Esophagus mucosa (tissue), 1 donor: ENCODE data around the gene UTP25. TPM values are rescaled to one million over a fixed set of nuclear protein-coding genes. Genes with fewer than 3 reads are reported as not detected.
"Not testable (repeated sequence)": the region's sequence is repeated elsewhere in the genome, so short reads cannot be mapped to it uniquely, and the experiment has no call there.

Experiments used
- ATAC-seq: fragments of 200-7000 bp; cut with Tn5 transposase; one replicate; pipeline ENCODE4 v1.9.1; 2020
- total RNA-seq: library from RNA; stranded (reverse); gene quantifications from one replicate; pipeline ENCODE4 v1.2.4, GENCODE V29; 2023
- donor health status: DM: yes; HTN: yes; CAD: no.

UTP25 gene
- total RNA-seq, 1 donor from 2014 or later: 4.9 TPM

GRCh38 chr1:209873067-209873799, 45.5 kb downstream of the UTP25 start:
- ATAC-seq: peak; percentile 11

DNA sequence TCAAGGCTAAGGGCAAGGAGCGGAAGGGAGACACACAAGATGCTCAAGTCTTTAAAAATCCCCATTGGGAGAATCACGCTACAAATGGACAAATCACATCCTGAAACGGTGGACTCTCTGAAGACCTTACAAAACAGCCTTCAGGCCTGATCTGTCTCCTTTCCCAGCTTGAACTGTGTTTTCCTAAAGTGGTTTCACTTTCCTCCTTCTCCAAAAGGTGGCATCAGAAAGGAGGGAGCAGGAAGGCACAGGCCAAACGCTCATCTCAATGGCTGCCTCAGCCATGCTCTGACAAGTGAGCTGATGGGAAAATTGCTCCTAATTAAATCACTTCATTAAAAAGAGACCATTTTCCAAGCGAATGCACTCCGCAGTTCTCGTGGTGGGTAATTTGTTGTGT, 47.7 kb downstream of the UTP25 start:
- ATAC-seq: no peak

GRCh38 chr1:209876078-209876800, 48.5 kb downstream of the UTP25 start:
- ATAC-seq: no peak

DNA sequence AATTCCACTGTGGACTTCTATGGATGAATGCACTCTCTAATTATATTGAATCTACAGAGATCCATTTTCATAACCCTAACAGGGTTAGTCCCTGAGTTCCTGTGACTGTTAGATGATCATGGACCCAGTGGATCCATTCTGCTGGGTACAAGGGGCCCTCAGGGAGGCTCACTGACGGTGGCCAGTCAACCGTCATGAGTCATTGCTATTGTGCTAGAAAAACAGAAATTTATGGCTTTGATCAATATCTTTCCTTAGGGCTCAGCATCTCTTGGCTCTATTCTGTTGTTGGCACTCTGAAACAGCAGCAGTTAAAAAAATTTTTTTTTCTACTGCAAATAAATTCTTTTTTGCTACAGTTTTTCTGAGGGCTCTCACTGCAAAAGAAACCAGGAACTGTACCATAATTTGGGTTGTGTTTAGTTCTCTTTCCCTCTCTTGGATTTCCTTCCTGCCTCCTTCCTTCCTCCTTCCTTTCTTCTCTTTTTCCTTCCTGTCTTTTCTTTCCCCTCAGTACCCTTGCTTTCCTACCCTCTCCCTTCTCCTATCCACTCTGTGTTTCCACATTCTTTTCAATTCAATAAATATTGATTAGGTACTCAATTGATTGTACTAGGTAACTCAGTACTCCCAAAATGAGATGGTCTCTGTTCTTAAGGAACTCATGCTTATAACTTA, 49.5 kb downstream of the UTP25 start:
- no peak for ATAC-seq

DNA sequence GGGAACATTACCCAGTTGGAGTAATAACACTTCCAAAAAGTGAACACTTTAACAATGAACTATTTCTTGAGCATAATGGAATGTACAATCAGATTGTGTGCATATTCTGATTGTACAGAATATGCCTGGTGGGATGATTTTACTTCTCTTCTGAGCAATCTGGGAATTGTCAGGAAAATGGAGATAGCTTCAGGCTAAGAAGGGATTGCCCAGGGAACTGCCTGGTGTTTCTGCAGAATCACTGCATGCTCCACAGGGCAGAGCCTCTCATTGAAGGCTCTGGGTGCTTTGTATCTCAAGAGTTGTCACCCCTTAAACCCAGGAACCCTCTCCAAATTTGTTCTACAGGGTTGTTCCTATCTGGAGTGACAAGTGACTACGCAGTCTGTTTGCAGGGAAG, 51.2 kb downstream of the UTP25 start:
- ATAC-seq: no peak

- no peak for ATAC-seq
These were observed 51.8 kb downstream of the UTP25 start for GRCh38 chr1:209879539-209879938.

GRCh38 chr1:209880031-209880430, 52.3 kb downstream of the UTP25 start:
- no peak for ATAC-seq

DNA sequence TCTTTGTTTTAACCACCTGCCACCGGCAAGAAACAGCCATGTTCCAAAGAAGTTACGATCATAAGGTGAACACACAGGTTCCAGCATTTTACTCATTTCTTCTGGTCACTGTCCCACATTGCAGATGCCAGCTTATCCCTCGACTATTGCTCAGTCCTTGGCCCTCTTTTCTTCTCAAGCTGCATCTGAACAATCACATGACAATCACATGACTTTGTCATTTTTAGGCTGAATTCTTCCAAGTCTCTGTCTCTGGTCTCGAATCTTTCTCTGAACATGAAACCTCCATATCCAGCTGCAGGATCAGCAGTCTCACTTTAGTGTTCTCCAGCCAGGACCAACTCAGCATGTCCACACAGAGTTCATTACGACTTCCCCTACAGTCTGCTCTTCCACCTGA, 53.8 kb downstream of the UTP25 start:
- no peak for ATAC-seq

DNA sequence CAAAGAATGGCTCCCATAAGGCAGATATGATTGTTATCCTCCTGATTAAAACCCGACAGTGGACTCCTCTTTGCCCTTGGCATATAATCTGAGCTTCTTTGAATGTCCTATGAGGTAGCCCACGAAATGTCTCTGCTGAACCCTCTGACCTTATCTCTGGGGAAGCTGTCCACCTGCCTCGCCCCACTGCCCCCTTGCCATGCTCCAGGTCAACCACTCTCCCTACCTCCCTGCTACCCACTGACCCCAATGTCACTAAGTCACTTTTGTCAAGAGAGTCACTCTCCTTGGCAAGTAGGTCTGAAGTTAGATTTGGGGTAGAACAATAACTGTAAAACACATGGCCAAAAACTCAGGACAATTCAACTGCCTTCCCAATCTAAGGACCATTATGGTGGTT, 54.5 kb downstream of the UTP25 start:
- ATAC-seq: no peak

- no peak for ATAC-seq
These were observed 55.2 kb downstream of the UTP25 start for GRCh38 chr1:209882942-209883340.

- ATAC-seq: no peak
These were observed 55.7 kb downstream of the UTP25 start for GRCh38 chr1:209883341-209883971.

GRCh38 chr1:209884249-209884648, 56.5 kb downstream of the UTP25 start:
- peak; percentile 22 for ATAC-seq

DNA sequence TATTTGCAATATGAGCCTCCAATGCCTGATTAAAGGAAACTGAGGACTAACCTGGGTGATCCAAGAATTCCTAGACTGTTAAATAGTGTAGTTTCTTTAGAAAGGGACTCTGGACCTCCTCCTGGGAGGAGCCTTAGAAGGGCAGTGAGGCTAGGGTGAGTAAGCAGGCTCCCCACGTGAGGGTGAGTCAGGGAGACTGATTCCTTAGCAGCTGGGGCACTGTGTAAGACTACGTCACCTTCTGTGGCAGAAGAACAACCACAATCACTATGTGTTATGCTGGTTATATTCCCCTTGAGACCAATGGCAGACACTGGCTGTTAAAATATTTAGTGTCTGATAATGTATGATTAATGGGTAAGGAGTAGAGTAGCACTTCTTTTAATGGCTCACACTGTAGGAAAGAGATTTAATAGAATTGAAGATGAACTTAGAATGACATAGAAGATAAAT, 56.9 kb downstream of the UTP25 start:
- ATAC-seq: peak; percentile 99

DNA sequence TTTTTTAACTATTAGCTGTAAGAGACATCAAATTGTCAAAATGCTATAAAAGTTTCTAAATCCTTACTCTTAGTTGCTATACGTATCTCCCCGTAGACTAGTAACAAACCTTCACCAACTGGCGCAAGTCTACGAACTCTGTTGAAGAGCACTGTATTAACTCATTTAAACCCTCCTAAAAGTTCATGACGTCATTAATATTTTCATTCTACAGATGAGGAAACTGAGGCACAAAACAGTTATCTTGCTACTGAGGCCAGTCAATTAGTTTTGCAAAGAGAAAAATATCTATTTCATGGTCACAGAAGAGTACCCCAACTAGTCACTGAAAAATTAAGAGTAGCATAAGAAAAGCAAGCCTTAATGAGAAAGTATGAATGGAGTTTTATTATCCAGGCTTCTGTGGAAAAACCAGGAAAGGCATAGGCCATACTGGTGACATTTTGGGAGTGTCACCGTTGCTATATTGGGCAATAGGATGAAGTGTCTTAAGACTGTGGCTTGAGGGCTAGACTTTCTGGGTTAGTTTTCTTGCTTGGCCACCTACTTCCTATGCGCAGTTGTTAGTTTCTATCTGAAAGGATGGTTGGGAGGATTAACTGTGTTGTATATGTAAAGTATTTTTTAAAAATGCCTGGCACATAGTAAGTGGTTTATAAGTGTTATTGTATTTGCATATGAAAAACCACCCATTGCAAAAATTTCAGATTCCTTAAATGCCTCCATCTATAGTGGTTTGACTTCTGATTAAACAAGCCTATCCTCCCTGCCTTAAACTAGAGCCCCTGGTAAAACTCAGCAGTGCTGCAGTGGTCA, 57.8 kb downstream of the UTP25 start:
- no peak for ATAC-seq

- no peak for ATAC-seq
These were observed 58.4 kb downstream of the UTP25 start for GRCh38 chr1:209886219-209886536.

DNA sequence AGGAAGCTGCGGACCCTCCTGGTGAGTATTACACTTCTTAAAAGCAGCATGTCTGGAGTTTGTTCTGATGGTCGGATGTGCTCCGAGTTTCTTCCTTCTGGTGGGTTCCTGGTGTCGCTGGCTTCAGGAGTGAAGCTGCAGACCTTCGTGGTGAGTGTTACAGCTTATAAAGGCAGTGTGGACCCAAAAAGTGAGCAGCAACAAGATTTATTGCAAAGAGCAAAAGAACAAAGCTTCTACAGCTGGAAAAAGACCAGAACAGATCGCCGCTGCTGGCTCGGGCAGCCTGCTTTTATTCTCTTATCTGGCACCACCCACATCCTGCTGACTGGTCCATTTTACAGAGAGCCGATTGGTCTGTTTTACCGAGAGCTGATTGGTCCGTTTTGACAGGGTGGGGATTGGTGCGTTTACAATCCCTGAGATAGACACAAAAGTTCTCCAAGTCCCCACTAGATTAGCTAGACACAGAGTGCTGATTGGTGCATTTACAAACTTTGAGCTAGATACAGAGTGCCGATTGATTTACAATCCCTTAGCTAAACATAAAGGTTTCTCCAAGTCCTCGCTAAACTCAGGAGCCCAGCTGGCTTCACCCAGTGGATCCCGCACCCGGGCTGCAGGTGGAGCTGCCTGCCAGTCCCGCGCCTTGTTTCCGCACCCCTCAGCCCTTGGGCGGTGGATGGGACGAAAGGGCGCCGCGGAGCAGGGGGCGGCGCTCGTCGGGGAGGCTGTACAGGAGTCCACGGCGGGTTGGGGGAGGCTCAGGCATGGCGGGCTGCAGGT, 60.7 kb downstream of the UTP25 start:
- not testable (repeated sequence) for ATAC-seq

DNA sequence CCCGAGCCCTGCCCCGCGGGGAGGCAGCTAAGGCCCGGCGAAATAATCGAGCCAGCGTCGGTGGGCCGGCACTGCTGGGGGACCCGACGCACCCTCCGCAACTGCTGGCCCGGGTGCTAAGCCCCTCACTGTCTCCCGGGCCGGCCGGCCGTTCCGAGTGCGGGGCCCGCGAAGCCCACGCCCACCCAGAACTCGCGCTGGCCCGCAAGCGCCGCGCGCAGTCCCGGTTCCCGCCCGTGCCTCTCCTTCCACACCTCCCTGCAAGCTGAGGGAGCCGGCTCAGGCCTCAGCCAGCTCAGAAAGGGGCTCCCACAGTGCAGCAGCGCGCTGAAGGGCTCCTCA, 61.3 kb downstream of the UTP25 start:
- no peak for ATAC-seq

GRCh38 chr1:209890641-209891330, 63.0 kb downstream of the UTP25 start:
- ATAC-seq: no peak

- ATAC-seq: no peak
These were observed 66.0 kb downstream of the UTP25 start for GRCh38 chr1:209893751-209894150.

DNA sequence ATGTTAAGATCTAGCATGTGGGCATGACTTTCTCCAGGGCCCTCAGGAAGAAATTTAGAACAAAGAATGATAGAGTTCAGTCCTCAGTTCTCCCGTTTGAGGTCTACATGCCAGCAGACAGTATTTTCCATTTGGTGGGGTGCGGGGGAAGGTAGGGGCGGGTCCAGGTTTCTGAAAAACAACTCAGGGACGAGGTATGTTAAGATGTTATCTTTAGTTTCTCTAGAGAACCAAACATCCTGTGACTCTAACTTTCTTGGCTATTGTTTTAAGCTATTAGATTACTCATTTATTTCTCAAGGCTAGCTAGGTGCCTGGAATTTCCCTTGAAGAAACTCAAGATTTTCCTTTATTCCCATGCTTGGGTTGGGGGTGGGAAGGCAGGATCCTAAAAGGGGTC, 67.9 kb downstream of the UTP25 start:
- ATAC-seq: no peak

DNA sequence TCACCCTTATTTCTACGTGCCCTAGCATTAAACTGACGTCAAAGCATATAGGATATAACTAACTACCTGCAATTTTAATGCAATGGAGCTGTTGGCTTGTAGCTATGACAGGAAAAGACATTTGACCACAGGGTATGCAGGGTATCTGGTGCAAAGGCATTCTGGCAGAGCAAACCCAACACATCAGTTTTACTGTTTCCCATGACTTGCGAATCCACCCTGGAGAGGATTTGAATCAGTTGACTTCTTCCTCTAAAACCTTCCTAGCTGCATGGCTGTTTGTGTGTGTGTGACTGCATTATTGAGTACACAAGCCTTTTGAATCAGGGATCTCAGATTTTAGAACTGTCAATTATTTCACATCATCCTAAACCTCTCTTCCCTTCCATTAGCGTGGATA, 68.6 kb downstream of the UTP25 start:
- ATAC-seq: no peak
